GM19025 (cell line): Measurements from ENCODE around the gene RNU11.
"Not testable (repeated sequence)": the region's sequence is repeated elsewhere in the genome, so short reads cannot be mapped to it uniquely, and the experiment has no call there.

Experiments used
- ATAC-seq: cut with Tn5 transposase; IDR thresholded peaks from one replicate; pipeline ENCODE4 v1.9.1; 2021; ENCODE audit warnings: mild to moderate bottlenecking, low read depth, moderate library complexity; ENCODE audit not compliant: unreplicated experiment

Gene RNU11

DNA sequence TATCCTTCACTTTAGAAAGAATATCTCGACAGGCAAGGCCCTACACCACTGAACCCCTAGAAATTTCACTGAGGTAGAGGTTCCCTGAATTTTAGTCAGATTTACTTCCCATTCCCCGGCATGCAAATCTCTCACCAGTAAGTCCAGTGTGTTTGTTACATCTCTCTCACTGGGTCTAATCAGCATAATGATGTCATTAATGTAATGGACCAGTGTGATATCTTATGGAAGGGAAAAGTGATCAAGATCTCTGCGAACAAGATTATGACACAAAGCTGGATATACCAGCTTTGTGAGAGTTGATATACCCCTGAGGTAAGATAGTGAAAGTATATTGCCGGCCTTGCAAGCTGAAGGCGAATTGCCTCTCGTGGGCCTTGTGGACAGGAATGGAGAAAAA lies 7.9 kb downstream of the RNU11 start:
- no peak for ATAC-seq

GRCh38 chr1:28663871-28664470 lies 15.6 kb downstream of the RNU11 start:
- ATAC-seq = no peak

DNA sequence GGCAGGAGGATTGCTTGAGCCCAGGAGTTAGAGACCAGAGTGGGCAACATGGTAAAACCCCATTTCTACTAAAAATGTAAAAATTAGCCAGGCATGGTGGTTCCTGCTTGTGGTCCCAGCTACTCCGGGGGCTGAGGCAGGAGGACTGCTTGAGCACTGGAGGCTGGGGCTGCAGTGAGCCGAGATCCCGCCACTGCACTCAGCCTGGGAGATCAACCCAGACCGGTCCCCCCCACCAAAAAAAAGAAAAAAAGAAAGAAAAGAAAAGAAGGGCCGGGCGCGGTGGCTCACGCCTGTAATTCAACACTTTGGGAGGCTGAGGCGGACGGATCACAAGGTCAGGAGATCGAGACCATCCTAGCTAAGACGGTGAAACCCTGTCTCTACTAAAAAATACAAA lies 18.4 kb downstream of the RNU11 start:
- ATAC-seq = no peak

DNA sequence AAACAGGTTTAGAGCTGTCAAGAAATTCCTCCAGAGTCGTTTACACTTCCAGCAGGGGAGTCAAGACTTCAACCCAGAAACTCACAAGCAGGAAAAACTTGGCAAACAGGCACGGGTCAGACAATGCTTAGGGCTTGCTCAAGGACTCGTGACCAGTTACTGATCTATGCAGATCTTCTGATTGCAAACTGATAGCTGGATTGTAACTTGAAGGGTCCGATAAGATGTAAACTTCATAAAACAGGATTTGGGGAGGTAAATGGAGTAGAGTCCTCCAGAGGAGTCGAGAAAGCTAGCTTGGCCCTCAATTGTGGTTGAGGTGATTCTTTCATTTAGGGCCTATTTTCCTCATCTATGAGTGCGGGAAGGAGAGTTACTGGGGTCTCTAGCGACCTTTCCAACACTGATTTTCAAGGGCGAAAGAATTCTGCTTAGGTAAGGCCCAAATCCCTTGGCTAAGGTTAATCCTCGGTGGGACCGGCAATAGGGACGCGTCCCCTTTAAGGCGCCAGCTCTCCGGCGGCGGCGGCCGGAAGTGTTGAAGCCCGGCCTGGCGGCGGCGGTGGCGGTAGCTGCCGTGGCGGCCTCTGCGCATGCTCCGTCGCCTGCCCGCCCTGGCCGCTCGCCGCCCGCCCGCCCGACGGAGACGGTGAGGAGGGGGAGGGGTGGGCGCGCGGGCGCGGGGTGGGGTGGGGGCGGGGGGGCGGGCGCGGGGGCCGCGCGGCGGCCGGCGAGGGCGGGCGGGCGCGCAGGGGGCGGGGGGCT lies 20.0 kb downstream of the RNU11 start, which contains the start of gene GMEB1:
GMEB1 (plus strand) TSS at position 594 of the 765 bp plus-strand sequence. CDS start 14,829 bp downstream, outside the sequence.
- peak; percentile 74 for ATAC-seq

DNA sequence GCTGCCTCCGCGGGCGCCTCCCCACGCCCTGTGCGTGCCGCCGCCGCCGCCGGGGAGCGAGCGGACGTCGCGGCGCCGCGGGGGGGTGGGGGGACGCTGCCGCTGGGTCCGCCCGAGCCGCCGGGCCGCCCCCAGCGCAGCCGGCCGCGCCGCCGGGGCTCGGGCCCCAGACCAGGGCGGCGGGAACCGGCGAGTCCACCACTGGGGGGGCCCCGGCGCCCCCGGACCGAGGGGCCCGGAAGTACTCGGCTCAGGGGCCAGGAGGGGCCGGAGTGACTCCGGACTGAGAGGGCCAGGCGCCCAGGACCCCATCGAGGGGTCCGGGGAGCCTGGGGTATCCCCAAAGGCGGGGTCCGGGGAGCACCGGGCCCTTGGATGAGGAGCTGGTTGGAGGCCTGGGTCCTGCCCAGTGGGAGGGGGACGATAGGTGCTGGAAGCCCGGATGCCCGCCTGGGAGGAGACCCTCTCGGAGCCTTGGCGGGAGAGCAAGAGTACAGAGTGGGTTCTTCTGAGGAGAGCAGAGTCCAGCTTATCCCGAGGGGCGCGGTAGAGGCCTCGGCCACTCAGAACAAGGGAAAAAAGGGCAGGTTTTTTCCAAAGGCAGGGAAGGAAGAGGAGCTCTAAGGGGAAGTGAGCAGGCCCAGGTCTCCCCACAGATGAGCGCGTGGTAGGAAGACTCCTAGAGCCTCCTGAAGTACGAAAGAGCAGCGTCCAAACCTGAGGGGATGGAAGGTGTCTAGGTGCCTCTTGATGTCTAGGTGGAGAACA lies 20.7 kb downstream of the RNU11 start:
- ATAC-seq = peak; percentile 69

DNA sequence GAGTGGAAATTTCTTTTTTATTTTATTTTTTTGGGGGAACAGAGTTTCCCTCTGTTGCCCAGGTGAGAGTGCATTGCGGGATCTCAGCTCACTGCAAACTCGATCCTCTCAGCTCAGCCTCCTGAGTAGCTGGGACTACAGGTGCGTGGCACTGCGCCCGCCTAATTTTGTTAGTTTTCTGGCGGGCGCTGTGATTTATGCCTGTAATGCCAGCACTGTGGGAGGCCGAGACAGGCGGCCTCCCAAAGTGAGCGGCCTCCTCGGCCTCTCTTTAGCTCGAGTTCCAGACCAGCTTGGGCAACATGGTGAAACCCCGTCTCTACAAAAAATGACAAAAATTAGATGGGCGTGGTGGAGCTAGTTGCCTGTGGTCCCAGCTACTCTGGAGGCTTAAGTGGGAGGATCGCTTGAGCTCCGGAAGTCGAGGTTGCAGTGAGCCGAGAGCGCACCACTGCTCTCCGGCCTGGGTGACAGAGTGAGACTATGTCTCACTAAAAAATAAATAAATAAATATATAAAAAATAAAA lies 22.9 kb downstream of the RNU11 start:
- ATAC-seq = no peak

GRCh38 chr1:28672971-28673370 lies 24.6 kb downstream of the RNU11 start:
- not testable (repeated sequence) for ATAC-seq

- no peak for ATAC-seq
These were observed 27.5 kb downstream of the RNU11 start for GRCh38 chr1:28675924-28676257.

DNA sequence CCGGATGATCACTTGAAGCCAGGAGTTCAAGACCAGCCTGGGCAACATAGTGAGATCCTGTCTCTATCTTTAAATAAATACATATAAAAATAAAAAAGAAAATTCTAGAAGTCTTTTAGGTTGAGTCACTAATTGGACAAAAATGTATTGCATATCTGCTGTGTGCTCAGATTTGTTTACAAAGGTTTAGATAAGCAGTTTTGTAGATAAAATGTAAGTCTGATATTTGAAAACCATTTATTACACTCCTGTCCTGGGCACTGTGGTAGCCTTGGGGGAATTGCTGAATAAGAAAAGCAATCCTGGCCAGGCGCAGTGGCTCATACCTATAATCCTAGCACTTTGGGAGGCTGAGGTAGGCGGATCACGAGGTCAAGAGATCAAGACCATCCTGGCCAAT lies 31.8 kb downstream of the RNU11 start:
- ATAC-seq = no peak

GRCh38 chr1:28682840-28683239 lies 34.4 kb downstream of the RNU11 start:
- ATAC-seq = no peak

DNA sequence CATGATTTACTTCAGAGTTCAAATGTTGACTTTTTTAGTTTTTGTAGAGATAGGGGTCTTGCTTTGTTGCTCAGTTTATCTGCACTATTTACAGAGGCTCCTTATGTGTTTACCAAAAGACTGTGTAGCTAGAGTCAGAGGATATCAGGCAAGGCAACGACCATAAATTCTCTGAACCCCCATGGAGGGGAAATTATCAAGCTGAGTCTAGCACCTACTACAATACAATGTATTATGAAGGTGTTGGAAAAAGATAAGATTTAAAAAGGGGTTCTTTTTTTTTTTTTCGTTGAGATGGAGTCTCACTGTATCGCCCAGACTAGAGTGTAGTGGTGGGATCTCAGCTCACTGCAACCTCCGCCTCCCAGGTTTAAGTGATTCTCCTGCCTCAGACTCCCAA lies 36.5 kb downstream of the RNU11 start:
- ATAC-seq = no peak

DNA sequence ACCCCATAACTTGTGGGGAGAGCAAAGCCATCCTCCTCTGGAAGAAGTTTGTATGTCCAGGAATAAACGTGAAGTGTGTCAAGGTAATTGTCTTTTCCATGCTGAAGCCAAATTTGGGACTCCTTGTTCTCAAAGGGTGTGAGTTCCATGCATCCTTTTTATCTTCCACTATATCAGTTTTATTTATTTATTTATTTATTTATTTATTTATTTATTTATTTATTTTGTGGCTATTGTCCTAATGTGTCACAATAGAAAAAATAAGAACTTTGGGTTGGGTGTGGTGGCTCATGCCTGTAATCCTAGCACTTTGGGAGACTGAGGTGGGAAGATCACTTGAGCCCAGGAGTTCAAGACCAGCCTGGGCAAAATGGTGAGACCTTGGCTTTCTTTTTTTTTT lies 43.2 kb downstream of the RNU11 start:
- not testable (repeated sequence) for ATAC-seq
